ENCODE results near the gene APOB. TPM values are rescaled to one million over a fixed set of nuclear protein-coding genes. Genes with fewer than 3 reads are reported as not detected.

APOB gene
- total and polyA plus RNA-seq, 9 donors: 0.13 to 4.8 (median 1.3) TPM

- Histone ChIP-seq H3K4me3 (no peak overlapping the region), H3K27ac (no peak overlapping the region), H3K4me1 (ENCODE audit: insufficient read depth) (peaks cover 4% of the 10 kb centered on the region), H3K9me3 (no peaks in the 10 kb centered on the region), H3K36me3 (no peaks in the 10 kb centered on the region), H3K27me3 (no peaks in the 10 kb centered on the region)
- intact Hi-C loops (cut with DNase I): loop anchor here in 3 of 4 donors (5.0 to 10.0 kb wide), 3 partner anchors 124 to 277 kb away; no protein-coding TSS in a partner anchor
- TF ChIP-seq EP300 (IDR thresholded peaks at IDR 0.05): no peak
- no peak for TF ChIP-seq POLR2A (IDR thresholded peaks at IDR 0.05)
- no peak for TF ChIP-seq CTCF (IDR thresholded peaks at IDR 0.05)
- DNase-seq: no peak
- 87 to 88% (median 88%) methylated on average over 14 of the region's 14 CpGs for WGBS, 3 donors
Measured at GRCh38 chr2:21040468-21041377, 3.1 kb downstream of the APOB start.

- WGBS, 3 donors: 73 to 85% (median 77%) methylated on average over 10 of the region's 10 CpGs
- no peaks in the 10 kb centered on the region for H3K27me3 ChIP-seq
- no peaks in the 10 kb centered on the region for H3K36me3 ChIP-seq
- peaks cover 4% of the 10 kb centered on the region for H3K4me1 ChIP-seq (ENCODE audit: insufficient read depth)
- H3K27ac ChIP-seq: no peak overlapping the region
- TF ChIP-seq CTCF (IDR thresholded peaks at IDR 0.05) (no peak), EP300 (IDR thresholded peaks at IDR 0.05) (no peak), POLR2A (IDR thresholded peaks at IDR 0.05) (no peak)
- no peaks in the 10 kb centered on the region for H3K9me3 ChIP-seq
- intact Hi-C loops (cut with DNase I): loop anchor here in 3 of 4 donors (5.0 to 10.0 kb wide), 3 partner anchors 125 to 277 kb away; no protein-coding TSS in a partner anchor
- H3K4me3 ChIP-seq: no peak overlapping the region
- no peak for DNase-seq
Measured at GRCh38 chr2:21039979-21040467, 3.9 kb downstream of the APOB start.

- DNase-seq: no peak
- no peaks in the 10 kb centered on the region for H3K9me3 ChIP-seq
- 46 to 50% (median 49%) methylated on average over 4 of the region's 4 CpGs for WGBS, 3 donors
- intact Hi-C loops (cut with DNase I): no loop called here
- no peak overlapping the region for H3K27ac ChIP-seq
- H3K4me1 ChIP-seq (ENCODE audit: insufficient read depth): peaks cover 4% of the 10 kb centered on the region
- H3K4me3 ChIP-seq: no peak overlapping the region
- H3K36me3 ChIP-seq: no peaks in the 10 kb centered on the region
- no peaks in the 10 kb centered on the region for H3K27me3 ChIP-seq
- TF ChIP-seq EP300 (IDR thresholded peaks at IDR 0.05) (no peak), POLR2A (IDR thresholded peaks at IDR 0.05) (no peak), CTCF (IDR thresholded peaks at IDR 0.05) (no peak)
Measured at GRCh38 chr2:21039080-21039556, 4.8 kb downstream of the APOB start.

- 35 to 45% (median 43%) methylated on average over 4 of the region's 4 CpGs for WGBS, 3 donors
- Histone ChIP-seq H3K27ac (no peak overlapping the region), H3K27me3 (no peaks in the 10 kb centered on the region), H3K9me3 (no peaks in the 10 kb centered on the region), H3K4me1 (ENCODE audit: insufficient read depth) (peaks cover 4% of the 10 kb centered on the region), H3K4me3 (no peak overlapping the region), H3K36me3 (no peaks in the 10 kb centered on the region)
- intact Hi-C loops (cut with DNase I): no loop called here
- TF ChIP-seq POLR2A (IDR thresholded peaks at IDR 0.05): no peak
- no peak for TF ChIP-seq CTCF (IDR thresholded peaks at IDR 0.05)
- TF ChIP-seq EP300 (IDR thresholded peaks at IDR 0.05): no peak
- DNase-seq: no peak
Measured at GRCh38 chr2:21038403-21039073, 5.3 kb downstream of the APOB start.
